Neural cell (in vitro differentiated cells): ENCODE results near the gene TIMM44. TPM values are rescaled to one million over a fixed set of nuclear protein-coding genes. Genes with fewer than 3 reads are reported as not detected.

ENCODE experiments used
- polyA plus RNA-seq: library from polyadenylated mRNA; depleted of rRNA; stranded (reverse); fragments of >200 nt; gene quantifications from 2 replicates; pipeline ENCODE4 v1.2.3, GENCODE V29; 2014

TIMM44 gene
- polyA plus RNA-seq, 1 donor from 2014 or later, result 48.3 TPM

Other genes starting within 250 kb of the TIMM44 start
- not detected in 2 replicates for gene FCER2, start 241.5 kb downstream of the TIMM44 start, polyA plus RNA-seq
- gene CLEC4G, start 211.6 kb downstream of the TIMM44 start, polyA plus RNA-seq, result not detected in 2 replicates
- not detected in 2 replicates for gene CD209, start 196.1 kb downstream of the TIMM44 start, polyA plus RNA-seq
- gene CLEC4M, start 180.4 kb downstream of the TIMM44 start, polyA plus RNA-seq, result not detected in 2 replicates
- 50.6 and 65.1 TPM in 2 replicates for gene EVI5L, start 113.4 kb downstream of the TIMM44 start, polyA plus RNA-seq
- 2.5 and 2.7 TPM in 2 replicates for gene PRR36, start 69.3 kb downstream of the TIMM44 start, polyA plus RNA-seq
- not detected in 2 replicates for gene LRRC8E, start 55.2 kb downstream of the TIMM44 start, polyA plus RNA-seq
- 9.2 and 13.4 TPM in 2 replicates for gene MAP2K7, start 39.8 kb downstream of the TIMM44 start, polyA plus RNA-seq
- not detected in 2 replicates for gene TGFBR3L, start 28.8 kb downstream of the TIMM44 start, polyA plus RNA-seq
- gene SNAPC2, start 23.3 kb downstream of the TIMM44 start, polyA plus RNA-seq, result 12.8 and 13.2 TPM in 2 replicates
- gene CTXN1, start 17.5 kb downstream of the TIMM44 start, polyA plus RNA-seq, result 24.7 and 34.1 TPM in 2 replicates
- gene ELAVL1, start 62.0 kb upstream of the TIMM44 start, polyA plus RNA-seq, result 18.4 and 19.1 TPM in 2 replicates
- 1.9 and 2.4 TPM in 2 replicates for gene CCL25, start 109.1 kb upstream of the TIMM44 start, polyA plus RNA-seq
- 32.7 and 52.7 TPM in 2 replicates for gene FBN3, start 205.9 kb upstream of the TIMM44 start, polyA plus RNA-seq